HCT116 (cell line): Measurements from ENCODE around the gene CELF4. TPM values are rescaled to one million over a fixed set of nuclear protein-coding genes. Genes with fewer than 3 reads are reported as not detected.

Experiments
- ATAC-seq: fragments of 200-7000 bp; cut with Tn5 transposase; 2 replicates; pipeline ENCODE4 v1.9.1; 2020; ENCODE audit warnings: mild to moderate bottlenecking, moderate library complexity
- BruUV-seq: library from RNA; stranded (reverse); fragments of 400-500 nt; replicated peaks from 2 replicates; lab custom pipeline; 2021; lab: Mats Ljungman, UMichigan
- CTCF ChIA-PET: fragments of 300-600 bp; sonication (Branson Sonifier 250); formaldehyde crosslinking; loops from one replicate; lab custom pipeline; 2021; ENCODE audit warnings: antibody characterized with exemption; lab: Charles Lee
- POLR2A ChIA-PET: fragments of 300-600, 350-600 bp; sonication (Branson Sonifier 250); formaldehyde crosslinking; loops from one replicate; lab custom pipeline; 2021; ENCODE audit warnings: antibody characterized with exemption; lab: Charles Lee
- RAD21 ChIA-PET, 2 experiments: fragments of 300-600 bp; sonication (Branson Sonifier 250); formaldehyde crosslinking; loops; one replicate each; lab custom pipeline; 2023; ENCODE audit warnings: low total read pairs in 2 of 2; ENCODE audit not compliant: uncharacterized antibody in 2 of 2, unreplicated experiment in 2 of 2, low non-redundant PET in 1 of 2; lab: Charles Lee
- DNase-seq: peaks from one replicate; pipeline ENCODE4 v3.0.0-alpha.2; 2010; ENCODE audit warnings: low read depth, low spot score
- H2AFZ ChIP-seq: fragments of 200-600 bp; shearing (Covaris generic), sonication (generic); 2 replicates; pipeline ENCODE4 v1.6.1; 2017; ENCODE audit warnings: low read depth, mixed run types, mixed read lengths, antibody characterized with exemption, low read length; ENCODE audit not compliant: poor library complexity, severe bottlenecking
- H3K27ac ChIP-seq: 2 replicates; pipeline ENCODE4 v1.5.1; 2012; ENCODE audit warnings: low read depth, low read length
- H3K27me3 ChIP-seq: fragments of 200-600 bp; sonication (generic); 2 replicates; pipeline ENCODE4 v1.6.1; 2016; ENCODE audit warnings: mixed run types, low read length, mixed read lengths; ENCODE audit not compliant: insufficient read depth
- H3K36me3 ChIP-seq, 2 experiments: fragments of 200-500 bp in 1 of 2; fragments of 200-600 bp in 1 of 2; sonication (Bioruptor generic) in 1 of 2; sonication (generic) in 1 of 2; 2 replicates each; pipeline versions ENCODE4 v1.5.1 to v1.6.1; 2014 to 2016; ENCODE audit warnings: low read length in 2 of 2, inconsistent platforms in 1 of 2, mixed read lengths in 1 of 2, mixed run types in 1 of 2; ENCODE audit not compliant: insufficient read depth in 2 of 2, control insufficient read depth in 1 of 2
- H3K4me1 ChIP-seq, 2 experiments: fragments of 200-600 bp in 1 of 2; sonication (generic) in 1 of 2; 2 replicates each; pipeline versions ENCODE4 v1.5.1 to v1.6.1; 2012 to 2017; ENCODE audit warnings: low read length in 2 of 2, inconsistent platforms in 1 of 2, mild to moderate bottlenecking in 1 of 2, mixed read lengths in 1 of 2, mixed run types in 1 of 2, moderate library complexity in 1 of 2; ENCODE audit not compliant: insufficient read depth in 2 of 2, control insufficient read depth in 1 of 2
- H3K4me2 ChIP-seq: fragments of 200-600 bp; sonication (generic); 2 replicates; pipeline ENCODE4 v1.6.1; 2017; ENCODE audit warnings: mixed run types, low read length, mixed read lengths
- H3K4me3 ChIP-seq, 2 experiments: fragments of 200-600 bp in 1 of 2; sonication (generic) in 1 of 2; replicated peaks in 1 of 2; 2 replicates each; pipeline ENCODE4 v1.5.1; 2011 to 2016; ENCODE audit warnings: low read length in 2 of 2, control low read depth in 1 of 2, low read depth in 1 of 2, mild to moderate bottlenecking in 1 of 2, mixed read lengths in 1 of 2, mixed run types in 1 of 2
- H3K79me2 ChIP-seq: fragments of 200-600 bp; sonication (generic); 2 replicates; pipeline ENCODE4 v1.6.1; 2017; ENCODE audit warnings: mild to moderate bottlenecking, mixed run types, low read length, moderate library complexity, mixed read lengths; ENCODE audit not compliant: insufficient read depth
- H3K9ac ChIP-seq: fragments of 200-600 bp; sonication (generic); 2 replicates; pipeline ENCODE4 v1.6.1; 2016; ENCODE audit warnings: low read length, mixed read lengths
- H3K9me2 ChIP-seq: fragments of 200-600 bp; sonication (generic), shearing (Covaris generic); 2 replicates; pipeline ENCODE4 v1.6.1; 2017; ENCODE audit warnings: mixed run types, mild to moderate bottlenecking, moderate library complexity; ENCODE audit not compliant: insufficient read depth
- H3K9me3 ChIP-seq, 2 experiments: fragments of 200-500 bp in 1 of 2; fragments of 200-600 bp in 1 of 2; sonication (Bioruptor generic) in 1 of 2; sonication (generic) in 1 of 2; 2 replicates each; pipeline ENCODE4 v1.6.1; 2014 to 2017; ENCODE audit warnings: low read length in 2 of 2, mixed read lengths in 2 of 2, inconsistent platforms in 1 of 2, low read depth in 1 of 2, mild to moderate bottlenecking in 1 of 2, mixed run types in 1 of 2, moderate library complexity in 1 of 2; ENCODE audit not compliant: control insufficient read depth in 1 of 2, insufficient read depth in 1 of 2
- H4K20me1 ChIP-seq: fragments of 200-600 bp; sonication (generic), shearing (Covaris generic); 2 replicates; pipeline ENCODE4 v1.6.1; 2017; ENCODE audit warnings: mixed run types, mild to moderate bottlenecking, moderate library complexity; ENCODE audit not compliant: insufficient read depth
- ATF3 ChIP-seq: IDR thresholded peaks from 2 replicates; pipeline ENCODE4 v1.6.1; 2012
- CBX3 ChIP-seq: IDR thresholded peaks from 2 replicates; pipeline ENCODE4 v1.6.1; 2012; ENCODE audit warnings: low read depth
- CTCF ChIP-seq, 3 experiments: fragments of 200-600 bp in 1 of 3; sonication (generic) in 1 of 3; IDR thresholded peaks in 2 of 3; conservative IDR thresholded peaks in 1 of 3; 2 replicates each; pipeline ENCODE4 v1.5.1; 2012 to 2017; ENCODE audit warnings: low read depth in 2 of 3, low read length in 2 of 3, antibody characterized with exemption in 1 of 3, borderline replicate concordance in 1 of 3, control low read depth in 1 of 3, mild to moderate bottlenecking in 1 of 3, mixed read lengths in 1 of 3, mixed run types in 1 of 3, moderate library complexity in 1 of 3; ENCODE audit not compliant: insufficient read depth in 1 of 3
- EGR1 ChIP-seq: IDR thresholded peaks from 2 replicates; pipeline ENCODE4 v1.6.1; 2012; ENCODE audit warnings: low read depth
- ELF1 ChIP-seq: IDR thresholded peaks from 2 replicates; pipeline ENCODE4 v1.6.1; 2012; ENCODE audit warnings: low read depth, borderline replicate concordance
- EZH2 ChIP-seq: fragments of 200-600 bp; sonication (generic); IDR thresholded peaks from 2 replicates; pipeline ENCODE4 v1.6.1; 2017; ENCODE audit warnings: antibody characterized with exemption, mixed run types
- EZH2phosphoT487 ChIP-seq: fragments of 200-600 bp; IDR thresholded peaks from 2 replicates; pipeline ENCODE4 v1.6.1; 2018; ENCODE audit warnings: antibody characterized with exemption, borderline replicate concordance
- FOSL1 ChIP-seq: IDR thresholded peaks from 2 replicates; pipeline ENCODE4 v1.6.1; 2012; ENCODE audit warnings: low read depth
- JUND ChIP-seq: IDR thresholded peaks from 2 replicates; pipeline ENCODE4 v1.6.1; 2012
- MAX ChIP-seq: IDR thresholded peaks from 2 replicates; pipeline ENCODE4 v1.6.1; 2012
- RAD21 ChIP-seq: IDR thresholded peaks from 2 replicates; pipeline ENCODE4 v1.6.1; 2012; ENCODE audit warnings: low read depth, mild to moderate bottlenecking
- REST ChIP-seq: IDR thresholded peaks from 2 replicates; pipeline ENCODE4 v1.6.1; 2012; ENCODE audit warnings: low read depth
- SP1 ChIP-seq: IDR thresholded peaks from 2 replicates; pipeline ENCODE4 v1.6.1; 2012; ENCODE audit warnings: low read depth
- SRF ChIP-seq: IDR thresholded peaks from 2 replicates; pipeline ENCODE4 v1.6.1; 2012; ENCODE audit warnings: low read depth
- TCF7L2 ChIP-seq: IDR thresholded peaks from 2 replicates; pipeline ENCODE4 v1.7.0; 2011; ENCODE audit warnings: borderline replicate concordance, inconsistent platforms; ENCODE audit not compliant: insufficient read depth, insufficient read length; ENCODE audit errors: extremely low read depth
- YY1 ChIP-seq: IDR thresholded peaks from 2 replicates; pipeline ENCODE4 v1.6.1; 2011; ENCODE audit warnings: low read length, low read depth, moderate library complexity, mild to moderate bottlenecking; ENCODE audit not compliant: insufficient replicate concordance; ENCODE audit errors: extremely low read depth
- ZBTB33 ChIP-seq: IDR thresholded peaks from 2 replicates; pipeline ENCODE4 v1.6.1; 2011; ENCODE audit warnings: mild to moderate bottlenecking, low read length, moderate library complexity; ENCODE audit not compliant: insufficient replicate concordance; ENCODE audit errors: extremely low read depth
- ZFX ChIP-seq: fragments of 450-650 bp; IDR thresholded peaks from 2 replicates; pipeline ENCODE4 v1.6.1; 2017
- ZNF274 ChIP-seq: fragments of 200-500 bp; sonication (Bioruptor generic); IDR thresholded peaks from 2 replicates; pipeline ENCODE4 v1.6.1; 2014; ENCODE audit warnings: mild to moderate bottlenecking, low read depth, low read length, inconsistent platforms
- intact Hi-C: fragments of 100-400 bp; cut with micrococcal nuclease; formaldehyde crosslinking; loops from 2 replicates; pipeline ENCODE4 v1.10.0; 2022
- total RNA-seq: library from RNA; stranded (reverse); gene quantifications from one replicate; pipeline ENCODE4 v1.2.1, GENCODE V29; 2021; ENCODE audit not compliant: unreplicated experiment

The CELF4 gene
- total RNA-seq, 1 experiment from 2014 or later = not detected

- BruUV-seq = no TSS peak
- Histone ChIP-seq H3K4me2 (no peak overlapping the region), H3K79me2 (no peaks in the 10 kb centered on the region), H3K9ac (no peak overlapping the region), H3K4me3 (no peak overlapping the region), H3K9me2 (no peaks in the 10 kb centered on the region), H4K20me1 (no peaks in the 10 kb centered on the region), H3K4me1 (no peaks in the 10 kb centered on the region), H3K27me3 (peaks cover 28% of the 10 kb centered on the region; the same call in 1 of the 2 replicates), H3K9me3 (no peaks in the 10 kb centered on the region), H3K36me3 (no peaks in the 10 kb centered on the region), H3K27ac (no peak overlapping the region), H2AFZ (no peak overlapping the region)
- DNase-seq (no peak), ATAC-seq (no peak)
- POLR2A ChIA-PET = no interaction called here
- intact Hi-C loops = no loop called here
- CTCF ChIA-PET = no interaction called here
- RAD21 ChIA-PET = no interaction called here
- TF ChIP-seq CBX3 (no peak), ATF3 (no peak), JUND (no peak), REST (no peak), EZH2 (no peak), TCF7L2 (no peak), ZFX (no peak), SP1 (no peak), EGR1 (no peak), RAD21 (no peak), YY1 (no peak), EZH2phosphoT487 (no peak), MAX (no peak), ZNF274 (no peak), CTCF (IDR thresholded peaks at IDR 0.05 in 2 of 3, conservative IDR thresholded peaks at IDR 0.05 in 1 of 3; ENCODE audit: borderline replicate concordance in 1 of 3, insufficient read depth in 1 of 3, low read depth in 2 of 3, low read length in 2 of 3) (no peak), ELF1 (no peak), SRF (no peak), FOSL1 (no peak), ZBTB33 (no peak)
Measured at GRCh38 chr18:37521510-37522465, 43.8 kb downstream of the CELF4 start.
